ENCODE measurements around the gene POLR2B. TPM values are rescaled to one million over a fixed set of nuclear protein-coding genes. Genes with fewer than 3 reads are reported as not detected.

POLR2B gene
- total RNA-seq, 2 experiments from 2014 or later, result 70.0 to 72.5 TPM

GRCh38 chr4:57034520-57034919, 55.8 kb downstream of the POLR2B start:
- ChIA-PET CTCF (no interaction called here), POLR2A (no interaction called here)
- H3K27me3 Mint-ChIP-seq, result peaks cover 14% of the 10 kb centered on the region
- DNase-seq (no peak), ATAC-seq (ENCODE audit: poor library complexity) (no peak)
- Histone ChIP-seq H3K9me3 (ENCODE audit: control insufficient read depth in 1 of 2, insufficient read depth in 1 of 2, low read length in 2 of 2) (no peaks in the 10 kb centered on the region), H3K4me1 (ENCODE audit: insufficient read depth, low read length) (no peaks in the 10 kb centered on the region), H3K36me3 (ENCODE audit: insufficient read depth, low read length) (peaks cover 25% of the 10 kb centered on the region), H3K27me3 (ENCODE audit: control insufficient read depth in 1 of 2, insufficient read depth in 2 of 2, low read length in 2 of 2) (peaks cover 0 to 6% of the 10 kb centered on the region in 2 experiments), H3K4me3 (ENCODE audit: low read length) (no peak overlapping the region), H3K27ac (ENCODE audit: low read depth in 1 of 2, low read length in 2 of 2) (no peak overlapping the region)
- intact Hi-C loops (cut with DNase I, micrococcal nuclease), result no loop called here
- TF ChIP-seq CTCF (IDR thresholded peaks at IDR 0.05), result no peak
- H3K4me1 Mint-ChIP-seq (ENCODE audit: low read depth), result no peaks in the 10 kb centered on the region
- H3K4me3 Mint-ChIP-seq, result no peak overlapping the region
- H3K36me3 Mint-ChIP-seq (ENCODE audit: low read depth), result peaks cover 35% of the 10 kb centered on the region
- H3K9me3 Mint-ChIP-seq, result no peaks in the 10 kb centered on the region
- no peak overlapping the region for H3K27ac Mint-ChIP-seq

DNA sequence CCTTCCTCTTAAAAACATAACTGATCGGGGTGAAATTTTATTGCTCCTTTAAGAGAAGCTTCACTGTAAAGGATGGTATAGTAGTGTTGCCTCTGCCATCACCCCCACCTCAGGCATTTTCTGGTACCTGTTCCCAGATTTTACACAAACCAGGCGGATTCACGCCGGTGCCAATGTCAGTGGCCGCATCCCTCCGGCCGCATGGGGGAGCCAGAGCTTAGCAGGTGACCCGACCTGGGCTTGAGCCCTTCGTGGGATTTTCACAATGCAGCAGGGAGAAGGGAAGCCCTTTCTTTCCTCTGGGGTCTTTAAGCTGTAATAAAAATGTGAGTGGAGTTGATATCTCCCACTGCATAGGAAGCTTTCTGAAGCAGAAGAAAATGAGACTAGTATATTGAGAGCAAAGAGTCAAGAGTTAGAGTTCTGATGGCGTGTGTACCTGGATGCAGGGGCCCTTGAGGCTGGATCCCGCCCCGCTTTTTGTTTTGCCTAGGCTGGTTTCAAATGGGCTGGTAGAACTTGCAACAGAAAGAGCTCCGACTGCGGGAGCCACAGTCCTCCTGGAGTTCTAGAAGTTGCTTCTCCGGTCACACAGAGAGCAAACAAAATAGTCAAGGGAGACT, 59.4 kb downstream of the POLR2B start:
- Histone ChIP-seq H3K9me3 (ENCODE audit: control insufficient read depth in 1 of 2, insufficient read depth in 1 of 2, low read length in 2 of 2) (no peaks in the 10 kb centered on the region), H3K4me1 (ENCODE audit: insufficient read depth, low read length) (no peaks in the 10 kb centered on the region), H3K27me3 (ENCODE audit: control insufficient read depth in 1 of 2, insufficient read depth in 2 of 2, low read length in 2 of 2) (peaks cover 4 to 12% of the 10 kb centered on the region in 2 experiments), H3K36me3 (ENCODE audit: insufficient read depth, low read length) (no peaks in the 10 kb centered on the region), H3K27ac (ENCODE audit: low read depth in 1 of 2, low read length in 2 of 2) (no peak overlapping the region), H3K4me3 (ENCODE audit: low read length) (no peak overlapping the region)
- ChIA-PET CTCF (interaction anchor here (1.0 kb wide), 1 partner anchor 12 kb away, joined by 3 read pairs; no protein-coding TSS in a partner anchor), POLR2A (no interaction called here)
- no peaks in the 10 kb centered on the region for H3K4me1 Mint-ChIP-seq (ENCODE audit: low read depth)
- DNase-seq (peak in 3 of 14 experiments; percentile 8 to 15 (median 15)), ATAC-seq (ENCODE audit: poor library complexity) (no peak)
- peaks cover 22% of the 10 kb centered on the region for H3K27me3 Mint-ChIP-seq
- no peak overlapping the region for H3K4me3 Mint-ChIP-seq
- no peaks in the 10 kb centered on the region for H3K9me3 Mint-ChIP-seq
- H3K36me3 Mint-ChIP-seq (ENCODE audit: low read depth), result no peaks in the 10 kb centered on the region
- intact Hi-C loops (cut with DNase I, micrococcal nuclease), result no loop called here
- H3K27ac Mint-ChIP-seq, result no peak overlapping the region
- no peak for TF ChIP-seq CTCF (IDR thresholded peaks at IDR 0.05)

DNA sequence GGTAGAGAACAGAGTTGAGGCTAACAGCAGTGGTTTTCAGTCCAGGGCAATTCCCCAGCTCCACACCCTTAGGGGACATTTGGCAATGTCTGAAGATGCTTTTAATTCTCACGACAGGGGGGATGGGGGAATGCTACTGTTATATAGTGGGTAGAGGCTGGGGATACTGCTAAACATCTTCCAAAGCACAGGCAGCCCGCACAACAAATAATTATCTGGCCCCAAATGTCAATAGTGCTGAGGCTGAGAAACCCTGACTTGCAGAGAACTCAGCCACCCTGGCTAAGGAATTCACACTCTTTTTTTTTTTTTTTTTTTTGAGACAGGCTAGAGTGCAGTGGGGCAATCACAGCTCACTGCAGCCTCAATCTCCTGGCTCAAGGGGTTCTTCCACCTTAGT, 60.6 kb downstream of the POLR2B start:
- ChIA-PET CTCF (no interaction called here), POLR2A (no interaction called here)
- ATAC-seq (ENCODE audit: poor library complexity), result no peak
- Mint-ChIP-seq H3K4me3 (no peak overlapping the region), H3K36me3 (ENCODE audit: low read depth) (no peaks in the 10 kb centered on the region), H3K4me1 (ENCODE audit: low read depth) (no peaks in the 10 kb centered on the region), H3K9me3 (no peaks in the 10 kb centered on the region), H3K27ac (no peak overlapping the region), H3K27me3 (peaks cover 25% of the 10 kb centered on the region)
- no peak for DNase-seq
- intact Hi-C loops (cut with DNase I, micrococcal nuclease), result no loop called here
- Histone ChIP-seq H3K9me3 (ENCODE audit: control insufficient read depth in 1 of 2, insufficient read depth in 1 of 2, low read length in 2 of 2) (no peaks in the 10 kb centered on the region), H3K27ac (ENCODE audit: low read depth in 1 of 2, low read length in 2 of 2) (no peak overlapping the region), H3K4me3 (ENCODE audit: low read length) (no peak overlapping the region), H3K36me3 (ENCODE audit: insufficient read depth, low read length) (no peaks in the 10 kb centered on the region), H3K4me1 (ENCODE audit: insufficient read depth, low read length) (no peaks in the 10 kb centered on the region), H3K27me3 (ENCODE audit: control insufficient read depth in 1 of 2, insufficient read depth in 2 of 2, low read length in 2 of 2) (peaks cover 4 to 16% of the 10 kb centered on the region in 2 experiments)
- no peak for TF ChIP-seq CTCF (IDR thresholded peaks at IDR 0.05)
